GM12875 (cell line): Measurements from ENCODE around the gene NUP62.

ENCODE experiments used
- H3K4me3 ChIP-seq: one replicate; pipeline ENCODE4 v1.5.1; 2011; ENCODE audit warnings: low read depth, low read length, control low read depth
- TF ChIP-seq, protein P1 (sequence below): IDR thresholded peaks from 2 replicates; pipeline ENCODE4 v1.5.1; 2011; ENCODE audit warnings: low read depth, mild to moderate bottlenecking, control low read depth, inconsistent platforms, low read length, moderate library complexity, borderline replicate concordance; ENCODE audit not compliant: insufficient read depth

NUP62 gene

DNA sequence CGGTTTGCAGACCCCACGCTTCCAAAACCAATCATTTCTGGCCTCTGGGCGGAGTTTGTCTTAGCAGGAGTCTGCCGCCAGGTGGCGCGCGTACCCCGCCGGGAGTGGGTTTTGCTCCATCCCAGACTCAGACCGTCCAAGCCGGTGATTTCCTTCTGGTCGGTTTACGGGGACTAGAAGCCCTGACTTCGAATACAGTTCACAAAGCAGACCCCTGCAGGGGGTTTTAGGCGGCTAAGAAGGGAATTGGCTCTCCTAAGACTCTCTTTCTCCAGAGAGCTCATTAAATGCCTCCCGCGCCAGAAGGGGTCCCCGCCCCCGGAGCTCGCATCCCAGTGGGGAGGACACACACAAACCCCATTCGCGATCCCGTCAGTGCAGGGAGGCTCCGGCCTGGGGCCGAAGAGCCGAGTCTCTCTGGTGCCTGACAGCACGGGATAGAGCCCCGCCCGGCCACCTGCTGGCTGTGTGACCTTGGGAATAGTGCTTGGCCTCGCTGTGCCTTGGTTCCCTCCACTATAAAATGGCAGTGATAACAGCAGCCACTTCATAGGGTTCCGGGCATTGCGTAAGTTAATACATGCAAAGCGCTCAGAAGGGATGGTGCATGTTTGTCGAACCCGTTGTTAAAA lies 8.6 kb upstream of the NUP62 start:
- no peak overlapping the region for H3K4me3 ChIP-seq
- TF ChIP-seq, protein P1, sequence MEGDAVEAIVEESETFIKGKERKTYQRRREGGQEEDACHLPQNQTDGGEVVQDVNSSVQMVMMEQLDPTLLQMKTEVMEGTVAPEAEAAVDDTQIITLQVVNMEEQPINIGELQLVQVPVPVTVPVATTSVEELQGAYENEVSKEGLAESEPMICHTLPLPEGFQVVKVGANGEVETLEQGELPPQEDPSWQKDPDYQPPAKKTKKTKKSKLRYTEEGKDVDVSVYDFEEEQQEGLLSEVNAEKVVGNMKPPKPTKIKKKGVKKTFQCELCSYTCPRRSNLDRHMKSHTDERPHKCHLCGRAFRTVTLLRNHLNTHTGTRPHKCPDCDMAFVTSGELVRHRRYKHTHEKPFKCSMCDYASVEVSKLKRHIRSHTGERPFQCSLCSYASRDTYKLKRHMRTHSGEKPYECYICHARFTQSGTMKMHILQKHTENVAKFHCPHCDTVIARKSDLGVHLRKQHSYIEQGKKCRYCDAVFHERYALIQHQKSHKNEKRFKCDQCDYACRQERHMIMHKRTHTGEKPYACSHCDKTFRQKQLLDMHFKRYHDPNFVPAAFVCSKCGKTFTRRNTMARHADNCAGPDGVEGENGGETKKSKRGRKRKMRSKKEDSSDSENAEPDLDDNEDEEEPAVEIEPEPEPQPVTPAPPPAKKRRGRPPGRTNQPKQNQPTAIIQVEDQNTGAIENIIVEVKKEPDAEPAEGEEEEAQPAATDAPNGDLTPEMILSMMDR = peak; percentile 92

DNA sequence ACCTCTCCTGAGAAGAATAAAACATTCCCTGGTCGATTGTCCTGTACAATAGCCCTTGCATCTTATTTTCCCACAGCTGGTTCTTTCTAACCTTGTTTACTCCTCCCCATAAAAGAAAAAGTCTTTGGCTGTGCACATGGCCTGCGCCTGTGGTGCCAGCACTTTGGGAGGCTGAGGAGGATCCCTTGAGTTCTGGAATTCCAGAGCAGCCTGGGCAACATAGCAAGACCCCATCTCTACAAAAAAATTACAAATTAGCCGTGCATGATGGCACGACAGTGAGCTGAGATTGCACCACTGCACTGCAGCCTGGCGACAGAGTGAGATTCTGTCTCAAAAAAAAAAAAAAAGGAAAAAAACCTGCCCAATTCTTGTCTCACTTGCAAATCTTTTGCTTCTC lies 7.2 kb upstream of the NUP62 start:
- no peak overlapping the region for H3K4me3 ChIP-seq
- TF ChIP-seq, protein P1 = no peak

DNA sequence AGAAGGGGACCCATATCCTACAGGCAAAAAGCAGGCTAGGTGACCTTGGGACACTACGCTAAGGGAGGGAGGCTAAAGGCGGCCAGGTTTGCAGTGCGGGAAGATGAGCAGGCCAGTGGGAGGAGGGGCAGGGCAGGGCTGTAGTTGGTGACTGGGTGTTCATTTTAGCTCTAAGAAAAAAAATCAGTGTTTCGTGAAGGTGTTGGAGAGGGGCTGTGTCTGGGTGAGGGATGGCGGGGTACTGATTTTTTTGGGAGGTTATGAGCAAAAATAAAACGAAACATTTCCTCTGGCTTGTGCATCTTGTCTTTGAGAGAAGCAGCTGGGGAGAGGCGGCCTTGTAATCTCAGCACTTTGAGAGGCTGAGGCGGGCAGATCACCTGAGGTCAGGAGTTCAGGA lies 4.3 kb upstream of the NUP62 start:
- TF ChIP-seq, protein P1 = no peak
- H3K4me3 ChIP-seq = no peak overlapping the region

DNA sequence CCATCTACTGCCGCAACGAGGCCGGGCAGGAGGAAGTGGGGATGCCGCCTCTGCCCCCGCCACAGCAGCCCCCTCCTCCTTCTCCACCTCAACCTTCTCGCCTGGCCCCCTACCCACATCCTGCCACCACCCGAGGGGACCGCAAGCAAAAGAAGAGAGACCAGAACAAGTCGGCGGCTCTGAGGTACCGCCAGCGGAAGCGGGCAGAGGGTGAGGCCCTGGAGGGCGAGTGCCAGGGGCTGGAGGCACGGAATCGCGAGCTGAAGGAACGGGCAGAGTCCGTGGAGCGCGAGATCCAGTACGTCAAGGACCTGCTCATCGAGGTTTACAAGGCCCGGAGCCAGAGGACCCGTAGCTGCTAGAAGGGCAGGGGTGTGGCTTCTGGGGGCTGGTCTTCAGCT lies 3.4 kb upstream of the NUP62 start:
- TF ChIP-seq, protein P1 = no peak
- H3K4me3 ChIP-seq = no peak overlapping the region

DNA sequence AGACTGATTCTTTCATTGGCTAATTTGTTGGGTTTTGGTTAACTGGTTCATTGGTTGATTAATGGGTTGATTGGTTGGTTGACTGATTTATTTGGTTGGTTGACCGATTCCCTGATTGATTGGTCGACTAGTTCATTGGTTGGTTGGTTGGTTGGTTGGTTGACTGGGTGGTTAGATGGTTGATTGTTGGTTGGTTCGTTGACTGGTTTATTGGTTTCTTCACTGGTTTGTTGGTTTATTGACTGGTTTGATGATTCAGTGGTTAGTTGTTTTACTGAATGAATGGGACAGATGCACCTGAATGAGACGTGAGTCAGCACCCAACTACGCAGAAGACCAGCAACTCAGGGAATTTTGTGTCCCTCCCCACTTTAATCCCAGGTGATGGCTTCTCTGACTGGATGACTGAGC lies 2.7 kb upstream of the NUP62 start:
- no peak overlapping the region for H3K4me3 ChIP-seq
- TF ChIP-seq, protein P1 = no peak

DNA sequence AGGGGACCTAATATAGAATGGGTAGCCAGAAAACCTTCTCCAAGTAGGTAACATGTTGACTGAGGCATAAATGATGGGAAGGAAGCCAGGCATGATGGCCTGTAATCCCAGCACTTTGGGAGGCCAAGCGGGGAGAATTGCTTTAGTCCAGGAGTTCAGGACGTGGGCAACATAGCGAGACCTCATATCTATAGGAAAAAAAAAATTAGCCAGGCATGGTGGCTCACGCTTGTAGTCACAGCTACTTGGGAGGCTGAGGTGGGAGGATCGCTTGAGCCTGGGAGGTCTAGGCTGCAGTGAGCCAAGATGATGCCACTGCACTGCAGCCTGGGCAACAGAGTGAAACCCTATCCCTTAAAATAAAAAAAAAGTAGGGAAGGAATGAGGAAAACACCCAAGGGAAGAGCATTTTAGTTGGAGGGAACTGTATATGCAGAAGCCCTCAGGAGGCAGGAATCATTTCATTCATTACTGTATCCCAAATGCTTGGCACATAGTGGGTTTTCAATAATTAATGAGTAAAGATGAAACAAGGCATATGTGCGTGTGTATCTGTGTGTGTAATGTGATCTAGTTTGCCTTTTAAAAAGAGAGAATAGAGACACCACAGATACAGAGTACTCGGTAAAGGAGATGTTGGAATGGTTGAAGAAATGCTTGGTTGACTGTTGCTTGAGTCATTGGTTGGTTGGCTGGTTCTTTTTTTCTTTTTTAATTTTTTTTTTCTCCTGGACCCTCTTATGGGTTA lies 2.2 kb upstream of the NUP62 start:
- no peak overlapping the region for H3K4me3 ChIP-seq
- TF ChIP-seq, protein P1 = no peak

DNA sequence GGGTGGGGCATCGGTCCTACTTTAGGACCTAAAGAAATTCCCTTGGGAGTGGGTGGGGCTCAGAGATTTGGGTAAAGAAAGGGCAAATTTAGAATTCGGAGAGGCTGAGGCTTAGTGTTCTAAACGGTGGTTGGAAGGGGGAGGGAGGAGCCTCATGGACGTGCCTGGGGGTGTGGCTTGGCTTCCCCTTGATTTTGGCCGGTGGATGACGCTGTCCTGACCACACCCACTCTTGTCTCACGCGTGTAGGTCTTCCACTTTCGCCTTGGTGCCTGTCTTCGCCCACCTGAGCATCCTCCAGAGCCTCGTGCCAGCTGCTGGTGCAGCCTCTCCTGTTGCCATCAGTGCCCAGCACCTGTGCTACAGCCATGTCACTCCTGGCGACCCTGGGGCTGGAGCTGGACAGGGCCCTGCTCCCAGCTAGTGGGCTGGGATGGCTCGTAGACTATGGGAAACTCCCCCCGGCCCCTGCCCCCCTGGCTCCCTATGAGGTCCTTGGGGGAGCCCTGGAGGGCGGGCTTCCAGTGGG lies 1.2 kb upstream of the NUP62 start:
- TF ChIP-seq, protein P1 = no peak
- no peak overlapping the region for H3K4me3 ChIP-seq
